ENCODE data around the gene PHLDA3. TPM values are rescaled to one million over a fixed set of nuclear protein-coding genes. Genes with fewer than 3 reads are reported as not detected.

PHLDA3 gene
- total RNA-seq, 1 donor from 2014 or later, result 18.5 TPM

- Mint-ChIP-seq H3K36me3 (ENCODE audit: unreplicated experiment) (no peaks in the 10 kb centered on the region), H3K4me1 (ENCODE audit: low read depth, unreplicated experiment) (peaks cover 19% of the 10 kb centered on the region), H3K27ac (ENCODE audit: unreplicated experiment) (no peak overlapping the region), H3K27me3 (ENCODE audit: unreplicated experiment) (no peaks in the 10 kb centered on the region), H3K4me3 (ENCODE audit: unreplicated experiment) (no peak overlapping the region), H3K9me3 (ENCODE audit: unreplicated experiment) (peaks cover 8% of the 10 kb centered on the region)
- no peak for DNase-seq
- TF ChIP-seq, protein P1, sequence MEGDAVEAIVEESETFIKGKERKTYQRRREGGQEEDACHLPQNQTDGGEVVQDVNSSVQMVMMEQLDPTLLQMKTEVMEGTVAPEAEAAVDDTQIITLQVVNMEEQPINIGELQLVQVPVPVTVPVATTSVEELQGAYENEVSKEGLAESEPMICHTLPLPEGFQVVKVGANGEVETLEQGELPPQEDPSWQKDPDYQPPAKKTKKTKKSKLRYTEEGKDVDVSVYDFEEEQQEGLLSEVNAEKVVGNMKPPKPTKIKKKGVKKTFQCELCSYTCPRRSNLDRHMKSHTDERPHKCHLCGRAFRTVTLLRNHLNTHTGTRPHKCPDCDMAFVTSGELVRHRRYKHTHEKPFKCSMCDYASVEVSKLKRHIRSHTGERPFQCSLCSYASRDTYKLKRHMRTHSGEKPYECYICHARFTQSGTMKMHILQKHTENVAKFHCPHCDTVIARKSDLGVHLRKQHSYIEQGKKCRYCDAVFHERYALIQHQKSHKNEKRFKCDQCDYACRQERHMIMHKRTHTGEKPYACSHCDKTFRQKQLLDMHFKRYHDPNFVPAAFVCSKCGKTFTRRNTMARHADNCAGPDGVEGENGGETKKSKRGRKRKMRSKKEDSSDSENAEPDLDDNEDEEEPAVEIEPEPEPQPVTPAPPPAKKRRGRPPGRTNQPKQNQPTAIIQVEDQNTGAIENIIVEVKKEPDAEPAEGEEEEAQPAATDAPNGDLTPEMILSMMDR (IDR thresholded peaks at IDR 0.05; ENCODE audit: partially characterized antibody, unreplicated experiment), result no peak
These were observed 35.4 kb downstream of the PHLDA3 start for GRCh38 chr1:201433609-201434008.

DNA sequence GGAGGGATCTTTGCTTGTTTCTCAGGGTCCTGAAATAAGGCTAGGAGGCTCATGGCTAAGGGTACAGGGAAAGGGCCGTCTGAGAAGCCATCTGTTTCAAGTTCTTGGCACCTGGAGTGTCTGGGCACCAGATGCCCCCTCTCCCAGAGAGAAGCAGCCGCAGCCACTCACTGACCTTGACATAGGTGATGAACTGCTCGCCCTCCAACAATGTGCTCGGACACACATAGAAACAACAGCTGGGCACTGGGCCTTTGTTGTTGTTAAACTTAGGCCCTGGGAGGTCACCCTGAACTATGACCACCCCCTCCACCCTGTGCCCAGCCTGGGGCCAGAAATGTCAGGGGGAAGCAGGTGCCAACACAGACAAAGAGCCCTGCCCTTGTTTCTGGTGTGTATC lies 38.2 kb downstream of the PHLDA3 start:
- peaks cover 3% of the 10 kb centered on the region for H3K27me3 Mint-ChIP-seq (ENCODE audit: unreplicated experiment)
- TF ChIP-seq, protein P1 (IDR thresholded peaks at IDR 0.05; ENCODE audit: partially characterized antibody, unreplicated experiment), result no peak
- peaks cover 19% of the 10 kb centered on the region for H3K4me1 Mint-ChIP-seq (ENCODE audit: low read depth, unreplicated experiment)
- peak overlapping the region; percentile 78 for H3K27ac Mint-ChIP-seq (ENCODE audit: unreplicated experiment)
- H3K9me3 Mint-ChIP-seq (ENCODE audit: unreplicated experiment), result peaks cover 10% of the 10 kb centered on the region
- no peaks in the 10 kb centered on the region for H3K36me3 Mint-ChIP-seq (ENCODE audit: unreplicated experiment)
- peak; percentile 43 for DNase-seq
- H3K4me3 Mint-ChIP-seq (ENCODE audit: unreplicated experiment), result no peak overlapping the region

- Mint-ChIP-seq H3K9me3 (ENCODE audit: unreplicated experiment) (peaks cover 8% of the 10 kb centered on the region), H3K27ac (ENCODE audit: unreplicated experiment) (peak overlapping the region; percentile 78), H3K36me3 (ENCODE audit: unreplicated experiment) (no peaks in the 10 kb centered on the region), H3K4me3 (ENCODE audit: unreplicated experiment) (no peak overlapping the region), H3K27me3 (ENCODE audit: unreplicated experiment) (peaks cover 3% of the 10 kb centered on the region), H3K4me1 (ENCODE audit: low read depth, unreplicated experiment) (peaks cover 17% of the 10 kb centered on the region)
- TF ChIP-seq, protein P1 (IDR thresholded peaks at IDR 0.05; ENCODE audit: partially characterized antibody, unreplicated experiment), result no peak
- DNase-seq, result no peak
These were observed 39.1 kb downstream of the PHLDA3 start for GRCh38 chr1:201429736-201430501.

DNA sequence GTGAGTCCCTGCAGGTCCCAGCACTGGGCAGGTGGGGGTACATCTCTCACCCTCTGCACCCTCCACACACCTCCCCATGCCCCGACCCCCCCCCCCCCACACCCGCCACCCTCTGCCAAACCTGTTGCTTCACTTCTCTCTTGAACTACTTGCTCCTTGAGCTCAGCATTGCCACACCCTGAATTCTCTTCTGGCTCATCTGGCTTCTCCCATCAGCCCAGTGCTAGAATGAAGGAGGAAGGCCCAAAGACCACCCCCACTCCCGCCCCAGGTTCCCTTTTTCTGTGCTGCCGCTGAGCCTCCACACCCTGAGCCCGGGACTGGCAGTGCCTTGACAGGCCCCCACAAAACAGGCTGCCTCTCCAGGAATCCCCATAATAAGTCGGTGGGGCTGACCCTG lies 41.0 kb downstream of the PHLDA3 start:
- no peak for DNase-seq
- H3K4me3 Mint-ChIP-seq (ENCODE audit: unreplicated experiment), result no peak overlapping the region
- peaks cover 3% of the 10 kb centered on the region for H3K27me3 Mint-ChIP-seq (ENCODE audit: unreplicated experiment)
- peaks cover 9% of the 10 kb centered on the region for H3K9me3 Mint-ChIP-seq (ENCODE audit: unreplicated experiment)
- peaks cover 17% of the 10 kb centered on the region for H3K4me1 Mint-ChIP-seq (ENCODE audit: low read depth, unreplicated experiment)
- no peaks in the 10 kb centered on the region for H3K36me3 Mint-ChIP-seq (ENCODE audit: unreplicated experiment)
- H3K27ac Mint-ChIP-seq (ENCODE audit: unreplicated experiment), result no peak overlapping the region
- TF ChIP-seq, protein P1 (IDR thresholded peaks at IDR 0.05; ENCODE audit: partially characterized antibody, unreplicated experiment), result no peak

All from glutamatergic neuron (in vitro differentiated cells).